Measurements from ENCODE around the gene EDRF1.
"Not testable (repeated sequence)": the region's sequence is repeated elsewhere in the genome, so short reads cannot be mapped to it uniquely, and the experiment has no call there.

Gene EDRF1

DNA sequence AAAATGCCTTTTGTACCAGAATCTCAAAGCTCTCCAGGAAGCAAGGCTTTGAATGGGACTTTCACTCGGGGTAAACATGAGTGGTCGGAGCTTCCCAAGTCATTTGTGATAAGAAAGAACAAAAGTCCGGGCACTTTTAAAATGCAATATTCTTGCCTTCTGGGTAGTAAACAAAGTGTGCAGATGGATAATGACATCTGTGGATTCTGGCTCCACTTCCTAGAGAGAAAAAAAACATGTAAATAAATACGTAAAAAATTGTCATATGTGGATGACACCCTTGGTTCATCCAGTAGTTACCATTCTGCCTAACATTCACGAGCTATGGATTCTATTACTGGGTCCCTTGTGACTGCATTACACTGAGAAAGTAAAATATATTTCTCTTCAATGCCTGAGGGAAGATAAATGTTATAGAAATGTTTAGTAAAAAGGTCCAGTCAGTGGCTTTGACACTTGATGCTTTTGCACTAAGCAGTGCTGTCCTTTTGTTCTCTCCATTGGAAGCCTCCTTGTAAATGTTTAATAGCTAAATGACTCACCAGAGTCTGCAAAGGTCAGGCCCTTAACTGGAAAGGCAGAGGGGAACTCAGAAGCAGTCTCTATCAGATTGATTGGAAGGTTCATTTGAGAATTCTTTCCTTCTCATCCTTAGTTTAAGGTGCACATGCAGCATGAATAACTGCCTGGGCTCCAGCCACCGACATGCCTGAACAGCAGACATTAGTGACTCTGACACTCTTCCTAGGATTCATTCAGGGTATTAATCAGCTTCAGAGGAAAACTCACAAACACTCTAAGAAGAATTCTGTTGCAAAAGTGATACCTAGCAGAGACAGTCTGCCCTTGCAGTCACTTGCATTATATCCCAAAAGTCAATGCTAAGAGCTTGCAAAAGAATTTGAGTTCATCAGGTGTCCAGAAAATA, 11.7 kb upstream of the EDRF1 start:
- no peak overlapping the region for H3K4me3 ChIP-seq (ENCODE audit: low read depth, low read length)

DNA sequence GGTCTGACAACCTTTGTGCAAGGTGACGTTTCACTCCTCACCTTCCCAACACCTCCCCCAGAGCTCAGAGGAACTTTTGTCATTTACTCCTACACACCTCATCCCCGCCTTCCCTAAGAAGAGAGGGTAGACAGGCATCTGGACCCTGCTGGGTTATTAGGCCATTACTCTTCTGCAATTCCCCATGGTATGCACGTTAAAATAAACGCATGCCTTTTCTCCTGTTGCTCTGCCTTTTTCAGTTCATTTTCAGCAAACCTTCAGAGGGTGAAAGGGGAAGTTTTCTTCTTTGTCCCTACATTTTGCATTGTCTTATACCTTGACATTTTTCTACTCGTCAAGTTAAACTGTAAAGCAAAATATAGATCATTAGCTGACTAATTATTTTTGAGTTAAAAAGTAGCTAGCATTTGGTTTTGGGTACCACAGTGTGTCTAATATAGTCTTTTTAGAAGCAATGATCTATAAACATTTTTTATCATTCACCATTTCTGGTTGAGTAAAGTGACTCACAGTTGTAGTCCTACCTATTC, 10.5 kb upstream of the EDRF1 start:
- H3K4me3 ChIP-seq (ENCODE audit: low read depth, low read length) = no peak overlapping the region

DNA sequence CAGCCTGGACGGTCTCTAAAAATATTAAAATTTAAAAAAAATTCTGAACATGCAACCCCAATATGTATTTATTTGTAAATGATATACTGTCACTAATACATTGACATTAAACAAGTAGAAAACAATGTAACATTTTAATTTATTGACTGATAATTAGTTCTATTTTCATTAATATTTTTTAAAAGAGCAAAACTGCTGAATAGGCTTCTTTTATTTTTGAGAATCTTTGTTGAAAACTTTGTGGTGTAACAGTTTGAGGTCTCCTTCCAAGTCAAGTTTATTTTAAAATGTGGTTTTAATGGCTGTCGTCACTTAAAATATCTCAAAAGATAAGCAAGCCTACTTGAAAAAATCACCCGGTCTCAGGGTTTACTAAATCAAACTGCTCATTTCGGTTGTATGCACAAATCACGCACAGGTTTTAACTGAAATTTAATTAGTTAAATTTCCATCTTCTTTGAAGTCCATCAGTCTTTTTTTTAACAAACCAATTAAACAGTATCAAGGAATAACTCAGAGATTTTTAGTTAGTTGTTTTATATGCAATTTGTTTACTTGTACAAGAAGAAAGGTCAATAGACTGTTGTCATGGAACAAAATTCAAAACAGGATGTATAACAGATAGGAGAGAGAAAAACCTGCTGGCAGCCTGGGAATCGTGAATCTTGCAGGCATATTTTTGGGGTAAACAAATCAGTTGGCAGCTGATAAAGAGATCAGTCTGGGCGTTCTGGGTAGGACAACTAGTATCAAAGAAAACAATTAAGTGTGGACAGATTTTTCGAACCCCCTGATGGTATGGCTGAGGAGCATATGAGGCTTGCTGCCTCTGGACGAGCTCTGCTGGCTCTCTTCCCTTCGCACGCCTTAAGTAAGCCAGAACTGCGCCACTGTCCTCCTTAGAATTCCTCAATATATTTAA, 9.7 kb upstream of the EDRF1 start:
- H3K4me3 ChIP-seq (ENCODE audit: low read depth, low read length) = no peak overlapping the region

DNA sequence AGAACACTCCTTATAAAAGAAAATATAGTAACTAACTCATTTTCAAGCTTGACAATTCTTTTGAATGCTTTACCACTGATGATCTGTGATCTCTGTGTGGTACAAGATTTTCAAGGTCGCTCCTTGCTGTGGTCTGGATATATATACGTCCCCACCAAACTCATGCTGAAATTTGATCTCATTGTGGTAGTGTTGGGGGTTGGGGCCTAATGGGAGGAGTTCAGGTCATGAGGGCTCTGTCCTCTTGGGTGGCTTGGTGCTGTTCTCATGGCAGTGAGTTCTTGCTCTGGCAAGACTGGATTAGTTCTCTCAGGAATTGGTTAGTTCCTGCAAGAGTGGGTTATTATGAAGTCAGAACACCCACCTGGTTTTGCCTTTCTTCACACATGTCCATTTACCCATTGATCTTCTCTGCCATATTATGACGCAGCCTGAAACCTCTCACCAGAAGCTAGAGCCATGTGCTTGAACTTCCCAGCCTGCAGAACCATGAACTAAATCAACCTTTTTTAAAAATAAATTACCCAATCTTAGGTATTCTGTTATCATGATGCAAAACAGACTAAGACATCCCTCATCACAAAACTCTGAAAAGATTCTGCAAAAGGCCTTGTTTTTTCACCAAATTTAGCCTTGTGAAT, 8.3 kb upstream of the EDRF1 start:
- H3K4me3 ChIP-seq (ENCODE audit: low read depth, low read length) = no peak overlapping the region

DNA sequence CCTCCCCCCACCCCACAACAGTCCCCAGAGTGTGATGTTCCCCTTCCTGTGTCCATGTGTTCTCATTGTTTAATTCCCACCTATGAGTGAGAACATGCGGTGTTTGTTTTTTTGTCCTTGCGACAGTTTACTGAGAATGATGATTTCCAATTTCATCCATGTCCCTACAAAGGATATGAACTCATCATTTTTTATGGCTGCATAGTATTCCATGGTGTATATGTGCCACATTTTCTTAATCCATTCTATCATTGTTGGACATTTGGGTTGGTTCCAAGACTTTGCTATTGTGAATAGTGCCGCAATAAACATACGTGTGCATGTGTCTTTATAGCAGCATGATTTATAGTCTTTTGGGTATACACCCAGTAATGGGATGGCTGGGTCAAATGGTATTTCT, 4.8 kb upstream of the EDRF1 start:
- H3K4me3 ChIP-seq (ENCODE audit: low read depth, low read length) = not testable (repeated sequence)

DNA sequence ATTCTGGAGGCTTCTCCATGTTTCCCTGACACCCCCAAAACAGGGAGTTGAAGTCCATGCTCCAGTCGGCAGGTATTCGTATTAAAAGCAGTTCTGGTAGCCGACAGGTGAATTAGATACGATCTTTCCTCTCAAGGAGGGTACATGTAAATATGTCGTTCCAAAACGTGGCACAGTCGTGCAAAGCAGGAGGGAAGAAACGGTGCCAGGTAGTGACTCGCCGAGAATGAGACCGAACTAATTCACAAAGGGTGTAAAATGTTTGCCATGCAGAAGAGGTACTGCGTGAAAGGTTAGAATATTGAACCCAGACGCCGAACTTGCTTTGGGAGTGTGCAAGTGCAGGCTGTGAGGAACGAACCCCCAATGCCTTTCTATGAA, 483 bp downstream of the EDRF1 start:
- peak overlapping the region; percentile 96 for H3K4me3 ChIP-seq (ENCODE audit: low read depth, low read length)

DNA sequence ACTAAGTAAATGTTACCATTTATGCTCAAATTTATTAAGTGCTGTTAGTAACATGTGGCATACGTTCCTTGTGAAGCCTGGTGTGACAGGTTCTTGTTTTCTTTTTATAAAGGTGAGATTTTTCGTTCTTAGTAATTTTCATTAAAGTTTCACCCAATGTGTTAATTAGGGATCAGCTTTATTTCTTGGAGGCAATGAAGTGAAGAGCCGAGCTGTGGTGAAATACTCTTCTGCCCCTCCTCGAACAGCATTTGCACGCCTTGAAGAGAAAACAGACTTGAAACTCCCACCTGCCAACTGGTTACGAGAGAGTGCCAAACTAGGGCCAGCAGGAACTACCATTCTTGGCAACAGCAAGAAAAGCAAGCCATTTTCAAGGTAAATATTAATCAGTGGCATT, 1.5 kb downstream of the EDRF1 start:
- no peak overlapping the region for H3K4me3 ChIP-seq (ENCODE audit: low read depth, low read length)

DNA sequence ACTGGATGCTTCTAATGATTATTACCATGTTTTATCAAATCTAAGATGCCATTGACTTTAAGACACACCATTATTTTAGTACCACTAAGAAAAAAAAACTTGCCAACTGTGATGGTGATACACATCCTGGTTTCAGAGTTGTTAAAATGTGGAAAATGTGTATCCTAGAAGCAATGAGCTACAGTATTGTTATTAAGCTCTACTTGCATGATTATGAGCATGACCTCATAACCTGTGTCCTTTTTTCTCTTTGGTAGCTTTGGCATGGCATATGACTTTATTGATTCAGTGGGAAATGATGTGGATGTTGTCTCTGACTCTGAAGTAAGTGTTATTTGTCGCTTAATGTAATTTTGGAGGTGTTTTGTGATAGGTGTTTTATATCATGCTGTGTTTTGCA, 3.3 kb downstream of the EDRF1 start:
- no peak overlapping the region for H3K4me3 ChIP-seq (ENCODE audit: low read depth, low read length)

DNA sequence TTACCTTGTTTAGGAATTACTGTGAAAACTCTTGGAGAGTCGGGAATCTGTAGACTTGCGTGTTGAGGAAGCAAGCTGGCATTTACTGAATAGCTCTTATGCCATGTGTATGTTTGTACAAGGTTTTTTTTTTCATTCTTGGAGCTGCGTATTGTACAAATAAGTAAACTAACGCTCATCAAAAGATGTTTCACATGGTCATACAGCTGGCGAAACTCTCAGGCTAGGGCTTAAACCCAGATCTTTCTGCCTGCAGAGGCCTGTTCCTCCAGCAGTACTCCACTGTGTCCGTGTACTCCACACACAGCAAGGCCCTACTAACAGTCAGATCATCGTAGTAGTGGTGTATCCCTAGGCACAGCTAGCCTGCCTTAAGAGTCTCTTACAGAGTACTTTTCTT, 7.4 kb downstream of the EDRF1 start:
- H3K4me3 ChIP-seq (ENCODE audit: low read depth, low read length) = no peak overlapping the region

DNA sequence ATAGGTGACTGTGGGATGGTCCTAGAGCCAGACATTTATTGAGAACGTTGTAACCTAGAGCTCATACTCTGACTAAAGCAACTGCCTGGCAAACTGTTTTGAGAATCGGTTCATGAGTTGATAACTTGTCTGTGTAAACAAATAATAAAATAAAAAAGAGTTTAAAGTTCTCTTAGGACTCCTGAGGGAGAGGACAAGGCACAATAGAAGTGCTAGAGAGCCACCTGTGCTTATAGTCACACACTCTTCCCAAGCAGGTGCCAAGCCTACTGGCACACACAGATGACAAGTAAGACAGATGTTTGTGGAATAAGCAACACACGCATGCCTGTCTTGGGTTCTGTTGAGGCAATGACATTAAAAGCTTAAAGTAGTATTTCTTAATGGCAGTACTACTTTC, 7.9 kb downstream of the EDRF1 start:
- no peak overlapping the region for H3K4me3 ChIP-seq (ENCODE audit: low read depth, low read length)

DNA sequence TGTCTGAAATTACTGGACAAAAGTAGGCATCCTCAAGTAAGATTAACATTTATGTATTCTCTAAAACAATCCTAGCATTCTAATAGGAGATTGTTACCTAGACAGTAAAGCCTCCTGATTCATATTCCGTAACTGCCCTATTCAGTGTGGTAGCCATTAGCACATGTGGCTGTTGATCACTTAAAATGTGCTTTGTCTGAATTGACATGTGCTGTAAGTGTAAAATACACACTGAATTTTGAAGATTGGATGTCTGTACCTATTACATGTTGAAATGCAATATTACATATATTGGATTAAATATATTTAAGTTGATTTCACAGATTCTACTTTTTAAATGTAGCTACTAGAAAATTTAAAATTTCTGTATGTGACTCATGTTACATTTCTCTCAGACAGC, 14.6 kb downstream of the EDRF1 start:
- no peak overlapping the region for H3K4me3 ChIP-seq (ENCODE audit: low read depth, low read length)

DNA sequence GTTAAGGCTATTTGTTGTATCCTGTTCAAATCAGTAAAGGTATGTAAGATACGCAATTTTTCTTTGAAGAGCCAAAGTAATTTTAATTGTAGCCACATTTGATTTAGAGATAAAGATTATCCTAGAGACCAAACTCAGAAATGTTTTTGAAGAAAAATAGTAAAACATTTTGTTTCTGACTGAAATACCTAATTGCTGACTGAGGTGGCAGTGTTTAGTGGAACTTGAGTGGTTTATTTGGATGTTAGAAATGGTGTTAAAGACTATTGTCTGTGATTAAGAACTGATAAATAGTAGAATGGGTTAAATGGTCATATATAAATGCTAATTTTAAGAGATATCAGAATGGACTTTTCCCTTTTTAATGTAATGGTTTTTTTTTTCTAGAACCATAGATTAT, 15.3 kb downstream of the EDRF1 start:
- no peak overlapping the region for H3K4me3 ChIP-seq (ENCODE audit: low read depth, low read length)

DNA sequence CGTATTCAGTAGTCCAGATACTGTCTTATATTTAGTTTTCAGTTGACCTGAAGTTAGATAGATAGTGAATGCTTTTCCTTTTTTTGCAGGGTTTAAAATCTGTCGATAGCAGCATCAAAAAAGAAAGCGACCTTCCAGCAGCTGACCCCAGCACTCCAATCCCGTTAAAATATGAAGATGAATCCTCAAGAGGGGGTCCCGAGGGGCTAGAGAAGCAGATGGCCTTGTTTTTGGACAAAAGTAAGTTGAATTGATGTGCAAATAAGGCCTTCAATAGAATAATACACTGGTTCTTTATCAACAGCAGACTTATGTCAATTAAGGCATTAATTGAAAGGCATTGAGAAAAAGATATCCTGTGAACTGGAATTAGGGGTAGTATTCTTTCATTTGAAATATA, 18.7 kb downstream of the EDRF1 start:
- no peak overlapping the region for H3K4me3 ChIP-seq (ENCODE audit: low read depth, low read length)

DNA sequence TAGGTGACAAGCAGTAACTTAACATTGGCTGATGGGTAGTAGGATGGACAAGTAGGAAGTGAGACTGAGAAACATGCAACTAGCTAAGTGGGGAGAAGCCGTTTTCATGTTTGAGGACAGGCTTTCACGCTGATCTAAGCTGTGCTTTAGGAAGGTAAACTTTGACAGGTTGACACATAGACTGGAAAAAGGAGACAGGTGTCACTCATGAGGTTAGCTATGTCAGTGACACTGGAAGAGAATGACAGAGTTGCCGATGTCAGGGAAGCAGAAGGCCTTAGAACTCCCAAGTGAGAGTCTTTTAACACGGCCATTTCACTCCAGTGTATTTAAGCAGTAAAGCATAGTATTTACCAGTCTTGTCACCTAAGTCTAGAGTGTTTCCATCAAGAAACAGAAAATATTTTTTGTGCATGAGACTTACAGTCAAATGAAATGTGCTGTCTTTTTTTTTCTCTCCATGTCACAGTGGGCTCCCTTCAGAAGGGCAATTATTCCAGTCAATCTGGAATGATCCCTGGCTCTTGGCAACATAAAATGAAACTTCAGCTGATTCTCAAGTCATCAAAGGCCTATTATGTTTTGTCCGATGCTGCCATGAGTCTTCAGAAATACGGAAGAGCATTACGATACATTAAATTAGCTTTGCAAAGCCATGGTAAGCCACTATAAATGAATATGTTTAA, 20.6 kb downstream of the EDRF1 start:
- no peak overlapping the region for H3K4me3 ChIP-seq (ENCODE audit: low read depth, low read length)

DNA sequence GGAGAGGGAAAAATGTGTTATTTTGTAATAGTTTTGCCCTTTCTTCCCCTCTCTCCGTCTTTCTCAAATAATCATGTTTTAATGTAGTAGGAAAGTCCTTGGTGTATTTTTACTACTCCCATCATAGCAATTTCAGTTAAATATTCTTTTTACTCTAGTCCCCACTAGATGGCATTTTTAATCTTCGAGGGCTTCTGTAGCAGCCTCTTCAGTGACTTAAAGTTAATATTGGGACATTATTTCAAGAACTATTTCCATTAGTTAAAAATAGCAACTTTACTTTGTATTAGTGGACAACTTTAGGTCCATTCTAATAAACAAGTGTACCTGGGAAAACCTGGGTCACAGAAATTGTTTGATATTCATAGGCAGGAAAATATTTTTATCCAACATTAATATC, 23.0 kb downstream of the EDRF1 start:
- H3K4me3 ChIP-seq (ENCODE audit: low read depth, low read length) = no peak overlapping the region

DNA sequence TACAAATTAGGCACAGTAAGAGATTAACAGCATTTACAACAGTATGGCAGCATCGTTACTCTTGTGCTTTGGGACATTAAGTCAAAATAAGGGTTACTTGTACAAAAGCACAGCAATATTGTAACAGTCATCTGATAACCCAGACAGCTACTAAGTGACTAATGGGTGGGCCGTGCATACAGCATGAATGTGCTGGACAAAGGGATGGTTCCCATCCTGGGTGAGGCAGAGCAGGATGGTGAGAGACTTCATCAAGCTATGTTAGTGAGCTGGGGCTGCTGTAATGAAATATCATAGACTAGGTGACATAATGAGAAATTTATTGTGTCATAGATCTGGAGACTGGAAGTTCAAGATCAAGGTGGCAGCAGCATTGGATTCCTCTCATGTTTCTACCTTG, 25.4 kb downstream of the EDRF1 start:
- no peak overlapping the region for H3K4me3 ChIP-seq (ENCODE audit: low read depth, low read length)

DNA sequence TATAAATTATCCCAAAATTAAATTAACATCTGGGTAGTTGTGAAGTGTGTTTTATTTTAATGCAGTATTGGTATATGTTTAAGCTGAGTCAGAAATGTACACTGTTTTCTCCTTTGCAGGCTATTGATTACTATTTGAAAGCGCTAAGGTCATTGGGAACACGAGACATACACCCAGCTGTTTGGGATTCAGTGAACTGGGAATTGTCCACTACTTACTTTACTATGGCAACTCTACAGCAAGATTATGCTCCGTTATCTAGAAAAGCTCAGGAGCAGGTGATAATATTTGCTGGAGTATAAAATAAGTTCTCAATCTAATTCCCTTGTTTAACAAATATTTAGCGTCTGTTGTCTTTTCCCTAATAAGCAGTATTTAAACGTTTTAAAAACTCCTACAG, 27.9 kb downstream of the EDRF1 start:
- H3K4me3 ChIP-seq (ENCODE audit: low read depth, low read length) = no peak overlapping the region

DNA sequence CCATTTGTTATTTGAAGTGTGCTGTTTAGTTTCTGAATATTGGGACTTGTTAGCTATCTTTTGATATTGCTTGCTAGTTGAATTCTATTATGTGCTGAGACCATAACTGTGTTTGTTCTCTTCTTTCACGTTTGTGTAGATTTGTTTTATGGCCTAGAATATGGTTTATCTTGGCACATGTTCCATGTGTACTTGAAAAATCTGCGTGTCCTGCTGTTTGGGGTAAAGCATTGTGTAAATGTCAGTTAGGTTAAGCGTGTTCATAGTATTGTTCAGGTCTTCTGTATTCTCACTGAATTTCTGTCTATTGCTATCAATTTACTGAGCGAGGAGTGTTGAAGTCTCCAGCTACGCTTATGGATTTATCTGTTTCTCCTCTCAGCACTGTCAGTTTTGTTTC, 36.7 kb downstream of the EDRF1 start:
- no peak overlapping the region for H3K4me3 ChIP-seq (ENCODE audit: low read depth, low read length)

DNA sequence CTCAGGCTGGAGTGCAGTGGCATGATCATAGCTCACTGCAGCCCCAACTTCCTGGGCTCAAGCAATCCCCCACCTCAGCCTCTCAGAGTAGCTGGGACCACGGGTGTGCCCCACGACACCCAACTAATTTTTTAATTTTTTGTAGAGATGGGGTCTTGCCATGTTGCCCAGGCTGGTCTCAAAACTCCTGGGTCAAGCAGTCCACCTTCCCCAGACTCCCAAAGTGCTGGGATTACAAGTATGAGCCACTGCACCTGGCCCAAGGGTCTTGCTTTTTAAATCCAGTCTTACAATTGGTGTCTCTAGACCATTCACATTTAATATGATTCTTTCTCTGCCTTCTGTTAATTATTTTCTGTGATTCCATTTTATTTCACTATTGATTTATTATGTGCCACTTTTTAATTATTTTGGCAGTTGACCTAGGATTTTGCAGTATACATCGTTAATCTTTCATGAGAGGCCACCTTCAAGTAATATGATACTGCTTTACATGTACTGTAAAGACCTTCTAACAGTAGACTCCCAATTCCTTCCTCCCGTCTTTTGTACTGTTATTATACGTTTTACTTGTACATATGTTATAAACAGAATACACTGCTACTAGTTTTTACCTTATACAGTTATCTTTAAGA, 37.5 kb downstream of the EDRF1 start:
- no peak overlapping the region for H3K4me3 ChIP-seq (ENCODE audit: low read depth, low read length)

DNA sequence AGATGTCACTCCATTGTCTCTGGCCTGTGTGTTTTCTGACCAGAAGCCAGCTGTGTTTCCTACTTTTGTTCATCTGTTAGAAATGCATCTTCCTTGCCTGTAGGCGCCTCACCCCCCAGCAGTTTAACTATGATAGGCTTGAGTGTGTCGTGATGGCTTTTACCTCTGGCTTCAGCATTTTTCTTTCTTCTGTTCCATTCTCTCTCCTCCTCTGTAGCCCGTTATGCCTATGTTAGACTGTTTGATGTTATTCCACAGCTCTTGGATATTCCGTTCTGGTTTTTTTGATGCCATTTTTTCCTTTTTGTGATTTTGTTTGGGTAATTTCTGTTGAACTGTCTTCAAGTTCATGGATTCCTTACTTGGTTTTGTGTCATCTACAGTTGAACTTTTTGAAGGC, 38.2 kb downstream of the EDRF1 start:
- no peak overlapping the region for H3K4me3 ChIP-seq (ENCODE audit: low read depth, low read length)

All from iPS-11a (cell line).